ENCODE results near the gene RBM11. TPM values are rescaled to one million over a fixed set of nuclear protein-coding genes. Genes with fewer than 3 reads are reported as not detected.

RBM11 gene
- total and polyA plus RNA-seq, 11 donors = 0.15 to 0.84 (median 0.23) TPM; not detected in 8

GRCh38 chr21:14259747-14260146, 43.8 kb downstream of the RBM11 start:
- 38 to 47% (median 42%) methylated on average over 3 of the region's 3 CpGs for WGBS, 4 donors
- Histone ChIP-seq H3K27me3 (peaks cover 0 to 6% (median 0%) of the 10 kb centered on the region in 9 donors), H3K4me3 (no peak overlapping the region), H3K4me1 (no peaks in the 10 kb centered on the region), H3K9me3 (no peaks in the 10 kb centered on the region), H3K36me3 (no peaks in the 10 kb centered on the region), H3K27ac (no peak overlapping the region)
- ATAC-seq (peak in 3 of 4 donors; percentile 53 to 70 (median 62)), DNase-seq (no peak)
- TF ChIP-seq POLR2A (IDR thresholded peaks at IDR 0.05) (no peak), CTCF (IDR thresholded peaks at IDR 0.05) (peak; percentile 37 to 73 (median 53))
- intact Hi-C loops (cut with DNase I) = loop anchor here (1.0 to 10.0 kb wide), 9 partner anchors 475 to 1335 kb away; no protein-coding TSS in a partner anchor

- 42 to 53% (median 45%) methylated on average over 1 of the region's 1 CpG for WGBS, 4 donors
- no peak overlapping the region for H3K4me3 ChIP-seq
- no peak overlapping the region for H3K27ac ChIP-seq
- H3K36me3 ChIP-seq = no peaks in the 10 kb centered on the region
- no peaks in the 10 kb centered on the region for H3K9me3 ChIP-seq
- no peaks in the 10 kb centered on the region for H3K4me1 ChIP-seq
- peaks cover 0 to 8% (median 0%) of the 10 kb centered on the region in 9 donors for H3K27me3 ChIP-seq
- DNase-seq (no peak), ATAC-seq (no peak)
- TF ChIP-seq CTCF (IDR thresholded peaks at IDR 0.05) = no peak
- intact Hi-C loops (cut with DNase I) = loop anchor here in 2 of 10 donors (5.0 kb wide), 2 partner anchors 602 to 1227 kb away; no protein-coding TSS in a partner anchor
Measured at GRCh38 chr21:14260174-14260764, 44.3 kb downstream of the RBM11 start.

GRCh38 chr21:14262039-14262438, 46.1 kb downstream of the RBM11 start:
- DNase-seq = no peak
- Histone ChIP-seq H3K36me3 (no peaks in the 10 kb centered on the region), H3K4me3 (no peak overlapping the region), H3K27me3 (peaks cover 0 to 13% (median 0%) of the 10 kb centered on the region in 9 donors), H3K9me3 (no peaks in the 10 kb centered on the region), H3K4me1 (no peaks in the 10 kb centered on the region), H3K27ac (no peak overlapping the region)
- TF ChIP-seq CTCF (IDR thresholded peaks at IDR 0.05) = no peak
- no peak for ATAC-seq
- 38 to 76% (median 43%) methylated on average over 1 of the region's 1 CpG for WGBS, 4 donors
- intact Hi-C loops (cut with DNase I) = loop anchor here in 2 of 10 donors (5.0 kb wide), 2 partner anchors 600 to 1225 kb away; no protein-coding TSS in a partner anchor

GRCh38 chr21:14263879-14264278, 47.9 kb downstream of the RBM11 start:
- H3K27me3 ChIP-seq = peaks cover 0 to 7% (median 0%) of the 10 kb centered on the region in 9 donors
- no peaks in the 10 kb centered on the region for H3K36me3 ChIP-seq
- intact Hi-C loops (cut with DNase I) = loop anchor here in 2 of 10 donors (5.0 kb wide), 2 partner anchors 598 to 1223 kb away; no protein-coding TSS in a partner anchor
- no peaks in the 10 kb centered on the region for H3K4me1 ChIP-seq
- no peak for DNase-seq
- no peak overlapping the region for H3K27ac ChIP-seq
- TF ChIP-seq CTCF (IDR thresholded peaks at IDR 0.05) = no peak
- no peak overlapping the region for H3K4me3 ChIP-seq
- ATAC-seq = no peak
- WGBS, 4 donors = 33 to 57% (median 41%) methylated on average over 1 of the region's 1 CpG
- no peaks in the 10 kb centered on the region for H3K9me3 ChIP-seq
